ENCODE data around the gene ADPRS. TPM values are rescaled to one million over a fixed set of nuclear protein-coding genes. Genes with fewer than 3 reads are reported as not detected.

Gene ADPRS
- total and polyA plus RNA-seq, 2 donors, result 17.2 to 26.3 TPM

GRCh38 chr1:36108314-36108713, 19.6 kb downstream of the ADPRS start:
- WGBS, result 58% methylated on average over 14 of the region's 14 CpGs
- Histone ChIP-seq H3K27ac (ENCODE audit: low read depth) (no peak overlapping the region), H3K4me3 (ENCODE audit: low read depth, low read length) (no peak overlapping the region), H3K36me3 (ENCODE audit: insufficient read depth) (no peaks in the 10 kb centered on the region), H3K4me1 (ENCODE audit: insufficient read depth) (no peaks in the 10 kb centered on the region)
- no peak for DNase-seq (ENCODE audit: extremely low spot score)

GRCh38 chr1:36109041-36109679, 20.5 kb downstream of the ADPRS start:
- no peak overlapping the region for H3K4me3 ChIP-seq (ENCODE audit: low read depth, low read length)

GRCh38 chr1:36111151-36111550, 22.5 kb downstream of the ADPRS start:
- no peaks in the 10 kb centered on the region for H3K36me3 ChIP-seq (ENCODE audit: insufficient read depth)
- no peak for DNase-seq (ENCODE audit: extremely low spot score)
- WGBS, result 61% methylated on average over 4 of the region's 4 CpGs

More at GRCh38 chr1:36109041-36109679, 20.5 kb downstream of the ADPRS start:
- DNase-seq (ENCODE audit: extremely low spot score), result no peak
- Histone ChIP-seq H3K36me3 (ENCODE audit: insufficient read depth) (no peaks in the 10 kb centered on the region), H3K4me1 (ENCODE audit: insufficient read depth) (no peaks in the 10 kb centered on the region), H3K27ac (ENCODE audit: low read depth) (no peak overlapping the region)
- 67% methylated on average over 11 of the region's 11 CpGs for WGBS

GRCh38 chr1:36112823-36113222, 24.1 kb downstream of the ADPRS start:
- Histone ChIP-seq H3K4me1 (ENCODE audit: insufficient read depth) (no peaks in the 10 kb centered on the region), H3K36me3 (ENCODE audit: insufficient read depth) (no peaks in the 10 kb centered on the region), H3K27ac (ENCODE audit: low read depth) (no peak overlapping the region), H3K4me3 (ENCODE audit: low read depth, low read length) (no peak overlapping the region)
- DNase-seq (ENCODE audit: extremely low spot score), result no peak
- whole genome bisulfite sequencing, result 90% methylated on average over 9 of the region's 9 CpGs

More at GRCh38 chr1:36111151-36111550, 22.5 kb downstream of the ADPRS start:
- no peak overlapping the region for H3K4me3 ChIP-seq (ENCODE audit: low read depth, low read length)
- H3K4me1 ChIP-seq (ENCODE audit: insufficient read depth), result no peaks in the 10 kb centered on the region
- no peak overlapping the region for H3K27ac ChIP-seq (ENCODE audit: low read depth)

GRCh38 chr1:36114371-36114770, 25.7 kb downstream of the ADPRS start:
- no peaks in the 10 kb centered on the region for H3K4me1 ChIP-seq (ENCODE audit: insufficient read depth)

GRCh38 chr1:36115200-36115669, 26.5 kb downstream of the ADPRS start:
- 28% methylated on average over 18 of the region's 18 CpGs for WGBS
- H3K36me3 ChIP-seq (ENCODE audit: insufficient read depth), result no peaks in the 10 kb centered on the region
- peak overlapping the region; percentile 3 for H3K27ac ChIP-seq (ENCODE audit: low read depth)
- no peak overlapping the region for H3K4me3 ChIP-seq (ENCODE audit: low read depth, low read length)
- H3K4me1 ChIP-seq (ENCODE audit: insufficient read depth), result no peaks in the 10 kb centered on the region
- no peak for DNase-seq (ENCODE audit: extremely low spot score)

More at GRCh38 chr1:36114371-36114770, 25.7 kb downstream of the ADPRS start:
- no peak for DNase-seq (ENCODE audit: extremely low spot score)
- Histone ChIP-seq H3K36me3 (ENCODE audit: insufficient read depth) (no peaks in the 10 kb centered on the region), H3K4me3 (ENCODE audit: low read depth, low read length) (no peak overlapping the region), H3K27ac (ENCODE audit: low read depth) (no peak overlapping the region)
- 75% methylated on average over 5 of the region's 5 CpGs for WGBS

- Histone ChIP-seq H3K4me1 (ENCODE audit: insufficient read depth) (no peaks in the 10 kb centered on the region), H3K27ac (ENCODE audit: low read depth) (no peak overlapping the region), H3K36me3 (ENCODE audit: insufficient read depth) (no peaks in the 10 kb centered on the region), H3K4me3 (ENCODE audit: low read depth, low read length) (no peak overlapping the region)
- 55% methylated on average over 5 of the region's 5 CpGs for WGBS
- DNase-seq (ENCODE audit: extremely low spot score), result no peak
These were observed 27.2 kb downstream of the ADPRS start for GRCh38 chr1:36115931-36116330.

- no peak for DNase-seq (ENCODE audit: extremely low spot score)
- Histone ChIP-seq H3K27ac (ENCODE audit: low read depth) (no peak overlapping the region), H3K4me3 (ENCODE audit: low read depth, low read length) (no peak overlapping the region), H3K4me1 (ENCODE audit: insufficient read depth) (no peaks in the 10 kb centered on the region), H3K36me3 (ENCODE audit: insufficient read depth) (no peaks in the 10 kb centered on the region)
- 67% methylated on average over 5 of the region's 5 CpGs for WGBS
These were observed 28.2 kb downstream of the ADPRS start for GRCh38 chr1:36116901-36117300.

- H3K36me3 ChIP-seq (ENCODE audit: insufficient read depth), result no peaks in the 10 kb centered on the region
- 48% methylated on average over 10 of the region's 10 CpGs for WGBS
- H3K4me3 ChIP-seq (ENCODE audit: low read depth, low read length), result no peak overlapping the region
- no peaks in the 10 kb centered on the region for H3K4me1 ChIP-seq (ENCODE audit: insufficient read depth)
- DNase-seq (ENCODE audit: extremely low spot score), result no peak
- no peak overlapping the region for H3K27ac ChIP-seq (ENCODE audit: low read depth)
These were observed 29.9 kb downstream of the ADPRS start for GRCh38 chr1:36118447-36119204.

- H3K27ac ChIP-seq (ENCODE audit: low read depth), result no peak overlapping the region
- no peaks in the 10 kb centered on the region for H3K4me1 ChIP-seq (ENCODE audit: insufficient read depth)
- H3K36me3 ChIP-seq (ENCODE audit: insufficient read depth), result no peaks in the 10 kb centered on the region
- DNase-seq (ENCODE audit: extremely low spot score), result no peak
- 36% methylated on average over 9 of the region's 9 CpGs for WGBS
- H3K4me3 ChIP-seq (ENCODE audit: low read depth, low read length), result no peak overlapping the region
These were observed 30.8 kb downstream of the ADPRS start for GRCh38 chr1:36119456-36119855.

GRCh38 chr1:36122062-36123030, 33.7 kb downstream of the ADPRS start:
- no peaks in the 10 kb centered on the region for H3K36me3 ChIP-seq (ENCODE audit: insufficient read depth)
- H3K27ac ChIP-seq (ENCODE audit: low read depth), result no peak overlapping the region
- 90% methylated on average over 12 of the region's 12 CpGs for WGBS
- no peak overlapping the region for H3K4me3 ChIP-seq (ENCODE audit: low read depth, low read length)
- H3K4me1 ChIP-seq (ENCODE audit: insufficient read depth), result no peaks in the 10 kb centered on the region
- DNase-seq (ENCODE audit: extremely low spot score), result no peak

- no peak overlapping the region for H3K4me3 ChIP-seq (ENCODE audit: low read depth, low read length)
- H3K27ac ChIP-seq (ENCODE audit: low read depth), result no peak overlapping the region
- H3K36me3 ChIP-seq (ENCODE audit: insufficient read depth), result no peaks in the 10 kb centered on the region
- no peaks in the 10 kb centered on the region for H3K4me1 ChIP-seq (ENCODE audit: insufficient read depth)
- 72% methylated on average over 8 of the region's 8 CpGs for WGBS
- no peak for DNase-seq (ENCODE audit: extremely low spot score)
These were observed 34.7 kb downstream of the ADPRS start for GRCh38 chr1:36123356-36123755.

- H3K27ac ChIP-seq (ENCODE audit: low read depth), result no peak overlapping the region
- peak overlapping the region; percentile 56 for H3K4me3 ChIP-seq (ENCODE audit: low read depth, low read length)
- no peaks in the 10 kb centered on the region for H3K4me1 ChIP-seq (ENCODE audit: insufficient read depth)
- H3K36me3 ChIP-seq (ENCODE audit: insufficient read depth), result no peaks in the 10 kb centered on the region
- WGBS, result 21% methylated on average over 42 of the region's 42 CpGs
- no peak for DNase-seq (ENCODE audit: extremely low spot score)
These were observed 35.9 kb downstream of the ADPRS start for GRCh38 chr1:36124404-36125128.

Measured in urinary bladder (tissue), 4 donors.